ENCODE results near the gene DENND1C.

Gene DENND1C

DNA sequence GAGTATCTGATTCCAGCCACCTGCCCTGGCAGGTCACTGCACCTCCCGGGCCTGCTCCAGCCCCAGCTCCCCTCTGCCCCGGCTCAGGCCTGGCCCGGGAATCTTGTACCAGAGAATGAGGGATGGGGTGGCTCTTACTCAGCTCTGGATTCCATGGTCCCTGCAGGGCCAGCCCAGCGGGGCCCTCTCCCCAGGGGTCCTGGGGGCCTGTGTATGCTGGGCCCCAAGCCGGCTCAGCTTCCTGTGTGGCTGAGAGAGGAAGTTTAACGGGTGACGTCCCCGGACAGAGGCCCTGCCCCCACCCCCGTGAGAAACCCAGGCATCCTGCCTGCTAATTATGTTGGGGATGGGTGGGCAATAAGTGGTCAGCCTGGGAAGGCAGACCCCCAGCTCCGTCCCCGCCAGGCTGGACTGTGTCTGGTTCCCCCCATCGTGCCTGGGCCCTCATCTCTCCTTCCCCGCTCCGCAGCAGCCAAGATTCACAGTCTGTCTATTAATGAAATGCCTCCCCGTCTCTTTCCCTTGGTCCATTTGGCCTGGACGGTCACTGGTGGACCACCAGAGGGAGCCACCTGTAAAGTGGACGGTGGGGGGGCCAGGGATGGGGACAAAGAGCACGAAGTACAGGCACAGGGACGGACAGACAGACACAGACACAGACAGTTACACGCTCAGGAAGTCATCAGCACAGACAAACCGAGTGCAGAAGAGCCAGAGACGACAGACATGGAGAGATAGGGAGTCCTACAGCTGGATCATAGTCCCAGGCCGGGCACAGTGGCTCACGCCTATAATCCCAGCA is at the start of gene DENND1C:
DENND1C (minus strand) TSS at position 247 of the 802 bp plus-strand sequence; CDS start at position 155, 92 bp downstream.
- DNase-seq (ENCODE audit: low read depth), result peak; percentile 51

DNA sequence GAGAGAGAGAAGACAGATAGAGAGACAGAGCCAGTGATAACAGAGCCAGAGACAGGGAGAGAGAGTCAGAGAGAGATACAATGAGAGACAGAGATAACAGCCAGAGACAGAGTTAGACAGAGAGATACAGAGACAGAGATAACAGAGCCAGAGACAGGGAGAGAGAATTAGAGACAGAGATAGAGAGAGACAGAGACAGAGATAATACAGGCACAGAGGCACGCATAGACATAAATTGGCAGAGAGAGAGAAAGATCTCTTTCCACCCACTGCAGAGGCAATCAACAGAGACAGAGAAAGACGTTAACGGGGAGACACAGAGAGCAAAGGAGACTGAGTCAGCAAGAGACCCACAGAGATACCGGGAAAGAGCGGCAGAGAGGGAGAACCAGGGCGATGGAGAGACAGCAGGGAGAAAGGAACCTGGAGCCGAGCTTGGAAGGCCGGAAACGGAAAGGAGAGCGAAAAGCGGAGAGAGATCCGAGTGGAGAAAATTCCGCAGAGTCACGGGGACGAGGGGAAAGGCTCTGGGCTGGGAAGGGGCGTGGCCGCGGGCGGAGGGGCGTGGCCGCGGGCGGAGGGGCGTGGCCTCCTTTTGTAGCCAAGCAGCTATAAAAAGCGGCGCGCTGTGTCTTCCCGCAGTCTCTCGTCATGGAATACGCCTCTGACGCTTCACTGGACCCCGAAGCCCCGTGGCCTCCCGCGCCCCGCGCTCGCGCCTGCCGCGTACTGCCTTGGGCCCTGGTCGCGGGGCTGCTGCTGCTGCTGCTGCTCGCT is 49.0 kb upstream of the DENND1C start, which contains the start of gene TNFSF9:
TNFSF9 (plus strand) TSS at position 641 of the 777 bp plus-strand sequence; CDS start at position 652, 11 bp downstream.
- peak; percentile 74 for DNase-seq (ENCODE audit: low read depth)

DNA sequence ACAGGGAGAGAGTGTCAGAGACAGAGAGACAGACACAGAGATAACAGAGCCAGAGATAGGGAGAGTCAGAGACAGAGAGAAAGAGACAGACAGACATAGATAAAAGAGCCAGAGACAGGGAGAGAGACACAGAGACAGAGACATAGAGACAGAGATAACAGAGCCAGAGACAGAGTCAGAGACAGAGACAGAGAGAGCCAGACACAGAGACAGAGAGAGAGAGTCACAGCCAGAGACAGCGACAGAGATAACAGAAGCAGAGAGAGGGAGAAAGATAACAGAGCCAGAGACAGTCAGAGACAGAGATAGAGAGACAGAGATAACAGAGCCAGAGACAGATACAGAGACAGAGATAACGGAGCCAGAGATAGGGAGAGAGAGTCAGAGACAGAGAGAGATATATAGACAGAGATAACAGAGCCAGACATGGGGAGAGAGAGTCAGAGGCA is 48.4 kb upstream of the DENND1C start:
- DNase-seq (ENCODE audit: low read depth), result no peak

DNA sequence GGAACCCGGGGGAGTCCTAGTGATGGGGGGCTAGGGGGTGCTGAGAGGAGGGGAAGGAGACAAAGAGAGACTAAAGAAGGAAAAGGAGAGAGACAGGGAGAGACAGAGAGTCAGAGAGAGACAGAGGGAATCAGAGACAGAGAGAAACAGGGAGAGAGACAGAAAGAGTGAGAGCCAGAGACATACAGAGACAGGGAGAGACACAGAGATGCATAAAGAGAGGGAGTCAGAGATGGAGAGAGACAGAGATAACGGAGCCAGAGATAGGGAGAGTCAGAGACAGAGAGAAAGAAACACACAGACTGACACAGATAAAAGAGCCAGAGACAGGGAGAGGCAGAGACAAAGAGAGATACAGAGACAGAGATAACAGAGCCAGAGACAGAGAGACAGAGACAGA is 47.8 kb upstream of the DENND1C start:
- no peak for DNase-seq (ENCODE audit: low read depth)

GRCh38 chr19:6528544-6529121 is 47.0 kb upstream of the DENND1C start:
- no peak for DNase-seq (ENCODE audit: low read depth)

- DNase-seq (ENCODE audit: low read depth), result no peak
Measured at GRCh38 chr19:6527893-6528543, 46.4 kb upstream of the DENND1C start.

- DNase-seq (ENCODE audit: low read depth), result no peak
Measured at GRCh38 chr19:6524311-6524710, 42.7 kb upstream of the DENND1C start.

GRCh38 chr19:6522712-6523111 is 41.1 kb upstream of the DENND1C start:
- no peak for DNase-seq (ENCODE audit: low read depth)

DNA sequence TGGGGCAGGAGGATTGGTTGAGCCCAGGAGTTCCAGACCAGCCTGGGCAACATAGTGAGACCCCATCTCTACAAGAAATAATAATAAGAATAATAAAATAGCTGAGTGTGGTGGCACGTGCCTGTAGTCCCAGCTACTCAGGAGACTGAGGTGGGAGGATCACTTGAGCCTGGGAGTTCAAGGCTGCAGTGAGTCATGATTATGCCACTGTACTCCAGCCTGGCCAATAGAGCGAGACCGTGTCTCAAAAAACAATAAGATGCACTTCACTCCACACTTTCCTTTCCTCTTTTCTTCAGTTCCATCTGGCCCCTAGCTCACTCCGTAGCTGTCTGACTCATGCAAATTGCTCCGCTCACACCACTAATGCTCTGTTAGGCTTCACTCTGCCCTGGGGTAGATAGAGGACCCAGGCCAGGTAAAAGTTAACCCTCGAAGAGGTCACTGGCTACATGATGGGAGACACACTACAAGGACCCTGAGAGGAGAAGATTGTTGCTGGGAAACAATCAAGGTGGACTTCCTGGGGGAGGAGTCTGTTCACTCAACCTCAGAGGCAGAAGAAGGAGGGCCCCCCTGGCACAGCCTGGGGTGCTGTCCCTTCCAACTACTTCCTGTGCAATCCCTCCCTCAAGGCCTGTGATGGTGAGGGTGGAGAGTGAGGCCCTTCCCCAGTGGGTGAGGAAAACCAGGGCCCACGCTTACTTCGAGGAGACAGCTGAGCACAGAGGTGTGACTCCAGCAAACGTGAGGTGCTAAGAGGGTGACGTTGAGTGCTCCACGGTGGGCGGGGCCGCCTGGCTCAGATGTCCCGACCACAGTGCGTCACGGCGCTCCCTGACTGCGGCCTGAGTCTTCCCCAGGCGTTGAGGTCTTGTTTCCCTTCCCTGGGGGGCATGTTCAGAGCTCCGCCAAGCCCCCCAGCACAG is 40.4 kb upstream of the DENND1C start:
- no peak for DNase-seq (ENCODE audit: low read depth)

GRCh38 chr19:6519289-6519688 is 37.7 kb upstream of the DENND1C start:
- no peak for DNase-seq (ENCODE audit: low read depth)

DNA sequence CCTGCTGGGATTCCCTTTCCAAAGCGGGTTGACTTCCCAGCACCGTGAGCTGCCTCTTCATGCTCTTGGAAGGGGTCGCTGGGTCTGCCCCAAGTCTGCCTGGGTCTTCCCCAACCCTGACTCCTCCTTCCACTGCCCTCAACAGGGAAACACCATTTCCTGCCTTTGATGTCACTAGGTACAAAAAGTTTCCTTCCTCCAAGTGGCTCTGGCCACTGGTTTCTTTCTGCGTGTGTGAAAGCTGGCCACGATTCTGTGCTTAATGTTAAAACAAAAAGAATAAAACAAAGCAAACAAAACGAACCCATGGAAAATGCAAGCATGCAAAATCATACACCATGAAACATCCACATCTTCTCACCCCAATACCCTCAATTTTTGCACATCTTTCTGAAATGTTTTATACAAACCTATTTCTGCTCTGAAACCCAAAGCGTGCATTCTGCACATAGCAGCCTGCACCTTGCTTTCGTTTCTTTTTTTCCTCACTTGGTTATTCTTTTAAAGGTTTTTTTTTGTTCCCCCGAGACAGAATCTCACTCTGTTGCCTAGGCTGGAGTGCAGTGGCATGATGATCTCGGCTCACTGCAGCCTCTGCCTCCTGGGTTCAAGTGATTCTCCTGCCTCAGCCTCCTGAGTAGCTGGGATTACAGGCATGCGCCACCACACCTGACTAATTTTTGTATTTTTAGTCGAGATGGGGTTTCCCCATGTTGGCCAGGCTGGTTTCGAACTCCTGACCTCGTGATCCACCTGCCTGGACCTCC is 36.7 kb upstream of the DENND1C start:
- DNase-seq (ENCODE audit: low read depth), result no peak

GRCh38 chr19:6516659-6517291 is 35.2 kb upstream of the DENND1C start:
- DNase-seq (ENCODE audit: low read depth), result peak; percentile 94

DNA sequence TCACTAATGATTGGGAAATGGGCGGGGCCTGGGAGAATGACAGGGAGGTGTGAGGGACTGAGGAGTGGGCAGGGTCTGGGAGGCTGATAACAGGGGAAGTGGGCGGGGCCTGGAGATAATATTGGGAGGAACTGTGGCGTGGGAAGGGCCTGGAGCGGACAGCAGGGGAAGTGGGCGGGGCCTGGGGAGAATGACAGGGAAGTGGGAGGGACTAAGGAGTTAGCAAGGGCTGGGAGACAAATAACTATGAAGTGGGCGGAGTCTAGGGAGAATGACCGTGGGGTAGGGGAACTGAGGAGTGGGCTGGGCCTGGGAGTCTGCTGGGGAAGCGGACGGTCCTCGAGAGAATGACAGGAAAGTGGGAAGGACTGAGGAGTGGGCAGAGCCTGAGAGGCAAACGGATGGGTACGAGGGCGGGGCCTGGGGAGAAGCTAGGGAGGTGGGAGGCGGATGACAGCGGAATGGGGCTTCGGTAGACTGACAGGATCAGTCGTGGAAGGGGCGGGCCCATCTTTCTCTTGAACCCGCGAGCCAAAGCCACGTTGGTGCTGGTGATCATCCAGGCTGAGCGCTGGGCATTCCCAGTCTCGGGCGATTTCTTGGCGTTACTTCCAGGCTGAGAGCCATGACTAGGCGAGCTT is 34.6 kb upstream of the DENND1C start:
- peak; percentile 49 for DNase-seq (ENCODE audit: low read depth)

DNA sequence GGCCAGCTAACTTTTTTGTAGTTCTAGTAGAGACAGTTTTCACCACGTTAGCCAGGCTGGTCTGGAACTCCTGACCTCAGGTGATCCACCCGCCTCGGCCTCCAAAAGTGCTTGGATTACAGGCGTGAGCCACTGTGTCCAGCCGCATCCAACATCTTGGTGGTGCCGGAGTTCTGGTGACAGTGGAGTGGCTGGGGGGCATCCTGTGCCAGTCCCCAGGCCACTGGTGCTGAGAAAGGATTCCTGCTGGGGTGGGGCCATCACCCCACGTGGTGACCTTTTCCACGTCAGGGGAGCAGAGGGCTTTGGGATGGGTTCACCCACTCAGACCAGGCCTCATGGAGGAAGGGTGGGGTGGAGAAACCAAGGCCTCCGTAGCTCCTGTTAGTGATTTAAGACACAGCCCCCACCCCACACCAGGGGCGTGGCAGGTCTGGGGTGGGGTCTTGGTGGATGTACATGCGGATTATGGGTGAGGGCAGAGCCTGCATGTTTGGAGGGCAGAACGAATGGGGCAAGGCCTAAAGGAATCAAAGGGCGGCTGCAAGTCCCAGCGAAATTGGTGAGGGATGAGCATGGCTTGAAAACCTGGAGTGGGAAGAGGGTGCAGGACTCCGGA is 33.4 kb upstream of the DENND1C start:
- no peak for DNase-seq (ENCODE audit: low read depth)

DNA sequence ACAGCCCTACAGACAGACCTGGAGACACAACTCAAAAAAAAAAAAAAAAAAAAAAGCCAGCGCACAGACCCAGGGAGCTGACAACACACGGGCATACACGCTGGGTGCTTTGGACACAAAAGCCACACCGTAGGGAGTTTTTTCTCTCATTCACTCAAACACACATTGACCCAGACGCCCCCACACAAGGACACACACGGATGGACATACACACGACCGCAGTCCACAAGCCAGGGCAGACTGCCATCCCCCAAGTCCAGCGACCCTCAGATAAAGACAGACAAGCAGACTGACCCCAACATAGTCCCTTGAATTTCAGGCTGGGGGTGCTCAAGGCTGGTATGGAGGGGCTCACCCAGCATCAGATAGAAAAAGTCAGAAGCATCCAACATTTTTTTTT is 32.5 kb upstream of the DENND1C start:
- no peak for DNase-seq (ENCODE audit: low read depth)

- DNase-seq (ENCODE audit: low read depth), result no peak
Measured at GRCh38 chr19:6510618-6511017, 29.0 kb upstream of the DENND1C start.

DNA sequence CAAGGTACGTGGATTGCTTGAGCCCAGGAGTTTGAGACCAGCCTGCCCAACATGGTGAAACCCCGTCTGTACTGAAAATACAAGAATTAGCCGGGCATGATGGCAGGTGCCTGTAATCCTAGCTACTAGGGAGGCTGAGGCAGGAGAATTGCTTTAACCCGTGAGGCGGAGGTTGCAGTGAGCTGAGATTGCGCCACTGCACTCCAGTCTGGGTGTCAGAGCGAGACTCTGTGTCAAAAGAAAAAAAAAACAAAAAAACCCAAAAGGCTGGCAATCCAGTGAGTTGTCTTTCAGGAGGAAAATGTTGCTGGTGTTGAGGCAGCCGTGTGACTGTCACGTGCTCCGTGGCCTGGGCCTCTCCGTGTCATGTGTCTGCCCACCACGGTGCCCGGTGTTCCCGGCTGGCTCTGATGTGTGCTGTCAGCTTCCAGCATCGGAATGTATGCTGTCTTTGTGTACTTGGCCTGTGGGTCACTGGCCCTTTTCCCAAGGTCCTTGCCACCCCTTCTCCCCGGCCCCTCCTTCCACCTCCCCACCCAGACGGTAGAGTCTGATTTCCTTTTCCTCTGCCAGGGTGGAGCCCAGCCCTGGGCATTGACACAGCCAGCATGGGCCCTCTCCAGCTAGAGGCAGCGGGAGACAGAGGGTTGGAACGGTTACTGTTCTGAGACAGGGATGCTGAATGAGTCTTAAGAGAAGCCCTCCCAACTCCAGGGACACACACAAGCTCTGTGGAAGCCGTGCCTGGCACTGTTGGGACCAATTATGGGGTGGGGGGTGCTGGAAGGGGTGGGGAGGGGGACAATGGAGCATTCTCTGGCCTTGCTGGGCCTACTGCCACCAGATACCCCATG is 27.8 kb upstream of the DENND1C start:
- DNase-seq (ENCODE audit: low read depth), result no peak

Data from stimulated activated CD8-positive, alpha-beta memory T cell treated with anti-CD3 and anti-CD28 coated beads, Interleukin-7, amount 100 ng/mL, for 24 hours (primary cell).